Activated CD8-positive, alpha-beta memory T cell treated with anti-CD3 and anti-CD28 coated beads, Interleukin-2, amount 10 ng/mL, durations not matched to agents 7 days and 5 days (primary cell): Measurements from ENCODE around the gene AP1S1. TPM values are rescaled to one million over a fixed set of nuclear protein-coding genes. Genes with fewer than 3 reads are reported as not detected.

Experiments
- ATAC-seq: fragments of 150-1000 bp; cut with Tn5 transposase; one replicate; pipeline ENCODE4 v1.10.0; 2021; ENCODE audit warnings: moderate library complexity
- CTCF ChIA-PET: fragments of 350-600 bp; sonication (Branson Sonifier 250); formaldehyde crosslinking; loops from one replicate; lab custom pipeline; 2021; ENCODE audit warnings: antibody characterized with exemption; lab: Charles Lee
- DNase-seq: peaks from one replicate; pipeline ENCODE4 v3.0.0-alpha.2; 2020
- H3K27ac Mint-ChIP-seq: one replicate; pipeline ENCODE4 v1.8.0; 2021; ENCODE audit warnings: mild to moderate bottlenecking, mixed read lengths
- H3K27me3 Mint-ChIP-seq: one replicate; pipeline ENCODE4 v1.8.0; 2021; ENCODE audit warnings: mixed read lengths
- H3K36me3 Mint-ChIP-seq: one replicate; pipeline ENCODE4 v1.8.0; 2021; ENCODE audit warnings: mild to moderate bottlenecking, mixed read lengths
- H3K4me1 Mint-ChIP-seq: one replicate; pipeline ENCODE4 v1.8.0; 2021; ENCODE audit warnings: mixed read lengths
- H3K4me3 Mint-ChIP-seq: one replicate; pipeline ENCODE4 v1.8.0; 2021; ENCODE audit warnings: mild to moderate bottlenecking, moderate library complexity, mixed read lengths
- H3K9me3 Mint-ChIP-seq: one replicate; pipeline ENCODE4 v1.8.0; 2022; ENCODE audit warnings: low read depth, mixed read lengths
- total RNA-seq, 2 experiments: library from RNA; stranded (reverse); gene quantifications; one replicate each; pipeline ENCODE4 v1.2.3, GENCODE V29; 2021

The AP1S1 gene
- total RNA-seq, 2 experiments from 2014 or later, result 49.9 to 51.7 TPM

DNA sequence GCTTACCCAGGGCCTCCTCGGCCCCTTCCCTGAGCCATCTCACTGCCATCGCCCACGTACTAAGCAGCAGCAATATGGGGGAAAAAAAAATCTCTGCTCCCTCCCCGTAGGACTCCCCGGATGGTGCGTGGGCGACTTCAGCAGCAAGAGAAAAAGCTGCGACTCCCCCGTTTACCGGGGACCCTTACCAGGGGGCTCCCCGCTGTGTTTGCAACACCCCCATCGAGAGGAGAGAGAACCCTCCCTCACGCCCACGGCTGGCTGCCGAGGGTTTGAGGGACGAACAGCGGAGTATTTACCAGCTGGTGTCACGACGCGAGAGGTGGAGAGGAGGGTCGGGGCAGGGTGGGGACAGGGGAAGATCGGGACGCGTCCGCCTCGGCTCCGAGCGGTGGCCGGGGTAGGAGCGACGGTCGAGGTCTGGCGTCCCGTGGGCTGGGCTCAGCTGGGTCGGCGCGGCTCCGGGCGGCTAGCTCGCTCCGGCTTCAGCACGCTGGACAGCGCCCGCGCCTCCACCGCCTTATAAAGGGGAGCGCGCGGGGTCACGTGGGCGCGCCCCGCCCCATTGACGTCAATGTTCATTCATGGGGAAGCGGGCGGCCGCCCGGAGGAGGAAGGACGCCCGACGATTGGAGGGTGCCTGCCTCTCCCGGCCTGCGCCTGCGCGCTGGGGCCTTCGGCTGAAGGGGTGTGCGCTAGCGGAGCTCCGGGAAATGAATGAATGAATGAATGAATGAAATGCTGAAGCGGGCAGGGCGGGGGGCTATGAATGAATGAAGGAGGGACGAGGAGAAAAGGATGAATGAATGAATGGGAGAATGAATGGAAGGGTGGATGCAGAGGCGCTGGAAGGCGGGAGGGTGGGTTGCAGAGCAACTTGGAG, 11.0 kb downstream of the AP1S1 start, which contains the start of gene VGF:
VGF (minus strand) TSS at position 495 of the 883 bp plus-strand sequence. CDS start 726 bp downstream, outside the sequence.
- DNase-seq, result peak; percentile 95
- Mint-ChIP-seq H3K27me3 (peaks cover 62% of the 10 kb centered on the region), H3K36me3 (peaks cover 4% of the 10 kb centered on the region), H3K9me3 (no peaks in the 10 kb centered on the region), H3K4me1 (peaks cover 38% of the 10 kb centered on the region), H3K4me3 (peak within 1 kb of the TSS; percentile 46), H3K27ac (no peak within 1 kb of the TSS)
- peak; percentile 85 for ATAC-seq
- CTCF ChIA-PET, result interaction anchor here (0.8 to 5.2 kb wide), 11 partner anchors 8 to 313 kb away, joined by 3 to 39 read pairs (median 5); partner anchors contain the start of genes AP1S1 and SLC12A9

DNA sequence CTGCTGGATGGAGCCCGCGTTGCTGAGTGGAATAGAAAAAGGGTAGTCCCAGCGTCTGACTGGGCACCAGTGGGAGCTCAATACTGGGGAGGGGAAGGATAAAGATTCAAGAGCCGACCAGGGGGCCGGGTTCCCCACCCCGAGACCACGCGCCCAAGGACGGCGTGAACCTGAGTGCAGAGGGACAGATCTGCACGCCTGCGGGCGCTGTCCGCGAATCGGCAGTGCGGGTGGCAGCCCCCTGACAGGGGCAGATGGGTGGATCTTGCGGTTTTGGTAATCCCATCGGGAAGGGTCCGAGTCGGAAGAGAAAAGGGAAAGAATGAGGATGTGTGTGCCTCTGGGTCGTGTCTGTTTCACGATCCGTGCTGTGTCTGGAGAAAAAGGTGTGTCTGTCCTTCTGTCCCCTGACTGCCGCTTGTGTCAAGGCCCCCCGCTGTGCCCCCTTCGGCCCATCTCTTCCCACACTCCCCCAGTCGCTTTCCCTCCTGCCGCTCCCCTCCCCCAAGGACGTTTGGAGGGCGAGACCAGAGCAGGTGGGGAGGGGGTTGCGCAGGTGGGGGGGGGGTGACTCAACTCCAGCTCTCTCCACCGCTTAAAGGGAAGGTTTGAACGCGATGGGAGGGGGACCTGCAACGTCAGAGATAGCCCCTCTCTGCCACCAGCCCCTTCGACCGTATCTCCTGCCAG, 11.8 kb downstream of the AP1S1 start:
- Mint-ChIP-seq H3K4me1 (peaks cover 45% of the 10 kb centered on the region), H3K9me3 (no peaks in the 10 kb centered on the region), H3K27ac (no peak overlapping the region), H3K36me3 (peaks cover 2% of the 10 kb centered on the region), H3K4me3 (peak overlapping the region; percentile 46), H3K27me3 (peaks cover 70% of the 10 kb centered on the region)
- DNase-seq (no peak), ATAC-seq (no peak)
- CTCF ChIA-PET, result interaction anchor here (0.8 to 5.2 kb wide), 10 partner anchors 7 to 313 kb away, joined by 3 to 39 read pairs (median 6); partner anchors contain the start of gene SLC12A9

DNA sequence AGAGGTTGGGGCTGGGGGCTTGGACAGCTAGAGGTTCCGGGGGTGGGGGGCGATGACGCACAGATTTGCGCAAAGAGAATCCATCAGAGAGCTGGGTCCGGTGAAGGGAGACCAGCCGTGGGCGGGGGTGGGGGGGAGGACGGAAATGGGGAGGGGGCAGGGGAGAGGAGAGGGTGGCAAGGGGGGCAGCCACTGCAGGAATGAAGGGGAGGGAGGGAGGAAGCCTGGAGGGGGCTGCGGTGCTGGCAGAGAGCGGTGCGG, 12.3 kb downstream of the AP1S1 start:
- CTCF ChIA-PET, result interaction anchor here (1.5 kb wide), 1 partner anchor 29 kb away, joined by 6 read pairs; no protein-coding TSS in a partner anchor
- no peaks in the 10 kb centered on the region for H3K36me3 Mint-ChIP-seq
- no peaks in the 10 kb centered on the region for H3K9me3 Mint-ChIP-seq
- H3K4me1 Mint-ChIP-seq, result peaks cover 47% of the 10 kb centered on the region
- no peak overlapping the region for H3K4me3 Mint-ChIP-seq
- no peak for DNase-seq
- no peak overlapping the region for H3K27ac Mint-ChIP-seq
- peaks cover 75% of the 10 kb centered on the region for H3K27me3 Mint-ChIP-seq
- ATAC-seq, result no peak

DNA sequence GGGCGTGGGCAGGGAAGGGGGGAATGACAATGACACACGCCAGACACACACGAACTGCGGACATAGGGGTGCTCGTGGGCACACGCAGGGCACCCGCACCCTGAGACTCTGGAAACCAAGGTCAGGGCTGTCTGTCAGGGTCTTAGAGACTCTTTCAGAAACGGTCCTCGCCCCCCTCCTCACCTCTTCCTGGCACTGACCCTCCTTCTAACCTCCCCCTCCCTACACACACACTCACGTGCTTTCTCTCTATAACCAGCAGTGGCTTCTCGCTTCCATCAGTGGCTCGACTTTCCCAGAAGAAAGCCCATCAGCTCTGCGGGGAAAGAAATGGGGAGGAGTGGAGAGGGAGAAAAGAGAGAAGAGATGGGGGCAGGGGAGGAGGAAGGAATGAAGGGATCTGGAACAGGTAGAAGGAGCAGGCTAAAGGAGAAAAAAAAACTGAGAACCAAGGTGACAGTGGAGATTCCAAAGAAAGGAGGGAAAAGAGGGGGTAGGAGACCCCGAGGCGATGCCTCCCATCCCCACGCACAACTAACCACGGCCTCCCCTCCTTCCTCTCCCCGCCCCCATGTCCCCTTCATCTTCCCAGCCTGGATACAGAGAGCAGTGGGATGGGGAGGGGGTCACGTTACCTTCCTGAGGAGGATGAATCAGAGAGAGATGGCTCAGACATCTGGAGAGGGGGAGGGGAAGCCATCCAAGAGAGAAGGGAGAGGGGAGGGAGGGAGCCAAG, 12.8 kb downstream of the AP1S1 start:
- no peaks in the 10 kb centered on the region for H3K9me3 Mint-ChIP-seq
- H3K4me1 Mint-ChIP-seq, result peaks cover 52% of the 10 kb centered on the region
- H3K27me3 Mint-ChIP-seq, result peaks cover 80% of the 10 kb centered on the region
- no peak for DNase-seq
- H3K36me3 Mint-ChIP-seq, result no peaks in the 10 kb centered on the region
- no peak overlapping the region for H3K4me3 Mint-ChIP-seq
- no peak for ATAC-seq
- H3K27ac Mint-ChIP-seq, result no peak overlapping the region
- CTCF ChIA-PET, result no interaction called here

DNA sequence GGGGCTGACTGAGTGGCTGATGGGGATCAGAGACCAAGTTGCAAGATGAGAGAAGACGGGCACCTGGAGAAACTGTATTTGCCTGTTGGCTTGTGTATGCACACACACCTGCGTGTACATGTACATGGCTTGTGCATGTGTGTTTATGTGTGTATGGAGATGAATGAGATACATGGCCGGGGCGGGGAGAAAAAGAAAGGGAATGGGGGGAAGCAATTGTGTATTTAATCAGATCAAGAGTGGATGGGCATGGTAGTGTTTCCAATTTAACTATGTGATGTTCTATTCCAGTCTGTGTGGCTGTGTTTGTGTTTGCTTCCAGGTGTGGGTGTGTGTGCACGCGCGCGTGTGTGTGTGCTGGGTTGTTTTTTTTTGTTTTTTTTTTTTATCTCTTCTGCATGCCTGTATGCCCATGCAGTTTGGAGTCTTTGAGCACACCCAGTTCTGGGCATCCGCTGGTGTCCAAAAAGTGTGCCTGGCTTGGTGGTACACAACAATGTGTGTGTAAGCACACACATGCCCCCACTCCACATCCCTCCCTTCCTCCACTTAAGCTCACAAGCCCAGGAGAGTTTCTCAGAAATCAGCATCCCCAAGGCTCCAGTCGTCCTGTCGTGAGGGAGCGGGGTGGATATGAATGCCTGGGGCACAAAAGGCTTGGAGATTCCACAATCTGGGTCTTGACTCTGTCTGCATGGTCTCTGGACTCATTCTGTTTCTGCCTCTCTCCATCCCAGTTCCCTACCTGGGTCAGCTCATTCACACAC, 13.6 kb downstream of the AP1S1 start:
- Mint-ChIP-seq H3K4me1 (peaks cover 51% of the 10 kb centered on the region), H3K27ac (no peak overlapping the region), H3K36me3 (no peaks in the 10 kb centered on the region), H3K4me3 (no peak overlapping the region), H3K27me3 (peaks cover 83% of the 10 kb centered on the region), H3K9me3 (no peaks in the 10 kb centered on the region)
- CTCF ChIA-PET, result interaction anchor here (1.5 to 1.6 kb wide), 2 partner anchors 23 to 25 kb away, joined by 6 to 20 read pairs; no protein-coding TSS in a partner anchor
- ATAC-seq (no peak), DNase-seq (no peak)

DNA sequence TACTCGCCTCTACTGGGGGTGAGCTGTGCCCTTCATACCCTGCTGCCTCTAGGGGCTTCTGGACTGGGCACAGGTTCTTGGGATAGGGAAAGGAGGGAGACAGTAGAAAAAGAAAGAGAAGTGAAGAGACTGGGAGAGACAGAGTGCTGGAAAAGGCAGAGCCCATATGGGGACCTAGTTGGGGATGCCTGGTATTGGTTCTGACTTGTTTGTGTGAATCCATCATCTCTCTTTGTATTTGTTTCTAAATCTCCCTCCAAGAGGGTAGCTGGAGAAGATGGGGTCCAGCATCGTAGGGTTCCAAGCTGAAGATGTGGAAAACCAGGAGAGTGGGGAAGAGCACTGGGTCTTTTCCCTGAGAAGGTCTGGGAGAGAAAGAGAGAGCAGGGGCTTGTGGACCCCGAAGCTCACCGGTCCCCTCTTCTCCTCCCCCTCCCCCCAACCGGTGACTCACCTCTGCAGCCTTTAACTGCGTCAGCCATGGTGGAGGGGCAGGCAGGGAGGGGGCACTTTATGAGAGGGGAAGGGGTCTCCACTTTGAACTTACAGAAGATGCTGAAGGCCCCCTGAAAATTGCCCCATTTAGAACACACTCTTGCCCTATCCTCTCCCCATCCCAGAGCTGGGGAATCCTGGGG, 14.3 kb downstream of the AP1S1 start:
- H3K4me1 Mint-ChIP-seq, result peaks cover 51% of the 10 kb centered on the region
- H3K27ac Mint-ChIP-seq, result no peak overlapping the region
- peaks cover 87% of the 10 kb centered on the region for H3K27me3 Mint-ChIP-seq
- H3K9me3 Mint-ChIP-seq, result no peaks in the 10 kb centered on the region
- H3K36me3 Mint-ChIP-seq, result no peaks in the 10 kb centered on the region
- CTCF ChIA-PET, result interaction anchor here (1.5 to 1.6 kb wide), 2 partner anchors 24 kb away, joined by 6 to 20 read pairs; no protein-coding TSS in a partner anchor
- no peak for DNase-seq
- no peak for ATAC-seq
- no peak overlapping the region for H3K4me3 Mint-ChIP-seq

DNA sequence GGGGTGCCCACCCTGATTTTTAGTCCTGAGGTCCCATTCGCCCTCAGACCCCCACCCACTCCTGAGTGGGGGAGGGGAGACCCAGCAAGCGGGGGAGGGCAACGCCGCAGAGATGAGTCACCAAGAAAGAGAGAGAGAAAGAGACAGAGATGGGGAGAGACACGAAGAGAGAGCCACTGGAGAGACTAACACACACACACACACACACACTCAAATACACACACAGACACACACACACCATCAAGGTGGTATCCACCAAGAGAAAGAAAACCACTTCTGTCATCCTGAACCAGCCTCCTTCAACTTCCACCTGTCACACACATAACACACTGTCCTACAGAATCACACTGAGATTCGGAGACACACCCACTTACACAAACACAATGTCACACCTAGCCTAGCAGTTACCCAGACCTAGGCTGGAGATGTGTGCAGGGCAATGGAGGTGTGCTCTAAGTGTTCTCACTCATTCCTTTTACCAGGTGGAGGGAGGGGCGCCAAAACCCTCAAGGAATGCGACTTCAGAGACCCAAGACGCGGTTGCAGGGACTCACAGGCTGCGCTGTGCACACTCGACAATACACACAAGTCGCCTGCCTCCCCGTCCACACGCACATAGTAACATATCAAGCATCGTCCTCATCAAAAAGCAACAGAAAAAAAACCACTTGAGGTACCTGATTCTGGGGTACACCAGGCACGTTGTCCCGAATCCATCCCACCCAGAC, 15.0 kb downstream of the AP1S1 start:
- ATAC-seq (no peak), DNase-seq (no peak)
- H3K9me3 Mint-ChIP-seq, result no peaks in the 10 kb centered on the region
- H3K27ac Mint-ChIP-seq, result no peak overlapping the region
- H3K36me3 Mint-ChIP-seq, result no peaks in the 10 kb centered on the region
- peaks cover 55% of the 10 kb centered on the region for H3K4me1 Mint-ChIP-seq
- peak overlapping the region; percentile 12 for H3K4me3 Mint-ChIP-seq
- CTCF ChIA-PET, result interaction anchor here (1.5 to 3.0 kb wide), 4 partner anchors 22 to 25 kb away, joined by 6 to 20 read pairs (median 16); no protein-coding TSS in a partner anchor
- peaks cover 92% of the 10 kb centered on the region for H3K27me3 Mint-ChIP-seq

DNA sequence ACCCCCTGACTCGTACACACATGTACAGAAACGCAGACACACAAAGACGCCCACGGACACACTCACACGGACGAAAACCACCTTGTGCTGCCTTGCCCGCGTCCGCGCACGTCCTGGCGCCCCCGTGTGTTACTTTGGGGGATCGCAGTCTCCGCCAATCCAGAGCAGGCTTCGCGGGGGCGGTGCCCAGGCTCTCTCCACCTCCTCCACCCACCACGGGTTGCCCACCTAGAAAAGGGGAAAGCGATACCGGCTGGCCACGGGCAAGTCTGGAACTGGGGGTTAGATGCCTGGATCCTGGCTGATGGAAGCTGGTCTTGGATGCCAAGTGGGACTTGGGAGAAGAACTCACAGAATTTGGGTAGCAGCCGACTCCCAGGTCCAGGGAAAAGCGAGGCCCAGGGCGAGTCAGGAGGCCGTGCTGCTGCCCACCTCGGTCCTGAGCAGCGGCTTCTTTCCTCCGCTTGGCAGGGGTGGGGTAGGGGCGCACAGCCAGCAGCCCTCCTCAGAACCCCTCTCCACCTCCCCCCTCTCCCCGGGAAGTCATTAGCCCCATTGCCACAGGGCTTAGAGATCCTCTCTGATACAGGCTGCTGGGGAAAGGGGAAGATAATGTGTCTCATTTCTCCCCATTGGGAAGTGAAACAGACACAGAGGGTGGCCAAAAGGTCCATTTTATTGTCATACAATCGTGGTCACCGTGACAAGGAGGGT, 15.7 kb downstream of the AP1S1 start:
- no peak overlapping the region for H3K27ac Mint-ChIP-seq
- peak overlapping the region; percentile 12 for H3K4me3 Mint-ChIP-seq
- ATAC-seq (peak; percentile 54), DNase-seq (peak; percentile 86)
- H3K9me3 Mint-ChIP-seq, result no peaks in the 10 kb centered on the region
- no peaks in the 10 kb centered on the region for H3K36me3 Mint-ChIP-seq
- peaks cover 92% of the 10 kb centered on the region for H3K27me3 Mint-ChIP-seq
- CTCF ChIA-PET, result interaction anchor here (1.0 to 3.0 kb wide), 10 partner anchors 14 to 74 kb away, joined by 3 to 28 read pairs (median 4); partner anchors contain the start of genes PLOD3 and ZNHIT1
- H3K4me1 Mint-ChIP-seq, result peaks cover 58% of the 10 kb centered on the region

DNA sequence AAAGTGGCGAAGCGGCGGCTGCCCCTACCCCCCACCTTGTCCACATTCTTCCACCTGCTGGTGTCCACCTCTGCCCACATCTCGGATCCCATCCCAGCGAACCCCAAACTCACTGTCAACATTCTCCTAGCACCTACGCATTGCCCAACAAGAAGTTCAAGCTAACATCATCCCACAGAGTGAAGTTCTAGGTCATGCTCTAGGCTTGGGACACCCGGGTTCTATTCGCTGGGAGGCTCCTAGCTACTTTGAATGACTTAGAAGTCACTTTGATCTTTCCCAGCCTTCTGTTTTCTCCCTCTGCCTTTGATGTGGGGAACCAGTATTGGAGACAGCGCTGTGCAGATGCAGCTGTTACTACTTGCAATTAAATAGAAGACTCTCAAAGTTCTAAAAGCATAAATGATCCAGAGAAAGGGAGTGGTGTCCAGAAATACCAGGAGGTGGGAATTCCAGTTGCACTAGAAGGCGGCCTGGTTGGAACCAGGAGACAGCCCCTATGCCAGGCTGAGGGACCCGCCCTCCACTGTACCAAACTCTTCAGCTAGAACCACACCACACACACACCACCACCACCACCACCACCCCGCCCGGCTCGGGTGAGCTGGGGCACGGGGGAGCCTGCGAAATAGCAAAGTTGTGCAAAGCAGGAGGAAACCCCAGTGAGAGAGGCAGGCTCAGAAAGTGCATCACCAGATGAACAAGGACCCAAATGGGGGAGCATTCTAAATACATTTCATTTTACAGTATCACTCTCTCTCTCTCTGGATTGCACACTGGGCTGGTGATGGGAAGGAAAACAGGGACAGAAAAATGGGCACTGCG, 16.6 kb downstream of the AP1S1 start:
- no peak overlapping the region for H3K27ac Mint-ChIP-seq
- ATAC-seq, result no peak
- no peaks in the 10 kb centered on the region for H3K9me3 Mint-ChIP-seq
- no peak overlapping the region for H3K4me3 Mint-ChIP-seq
- peaks cover 92% of the 10 kb centered on the region for H3K27me3 Mint-ChIP-seq
- CTCF ChIA-PET, result interaction anchor here (1.0 to 3.0 kb wide), 12 partner anchors 13 to 112 kb away, joined by 3 to 28 read pairs (median 4); partner anchors contain the start of genes PLOD3 and ZNHIT1
- peaks cover 51% of the 10 kb centered on the region for H3K4me1 Mint-ChIP-seq
- H3K36me3 Mint-ChIP-seq, result no peaks in the 10 kb centered on the region
- no peak for DNase-seq

DNA sequence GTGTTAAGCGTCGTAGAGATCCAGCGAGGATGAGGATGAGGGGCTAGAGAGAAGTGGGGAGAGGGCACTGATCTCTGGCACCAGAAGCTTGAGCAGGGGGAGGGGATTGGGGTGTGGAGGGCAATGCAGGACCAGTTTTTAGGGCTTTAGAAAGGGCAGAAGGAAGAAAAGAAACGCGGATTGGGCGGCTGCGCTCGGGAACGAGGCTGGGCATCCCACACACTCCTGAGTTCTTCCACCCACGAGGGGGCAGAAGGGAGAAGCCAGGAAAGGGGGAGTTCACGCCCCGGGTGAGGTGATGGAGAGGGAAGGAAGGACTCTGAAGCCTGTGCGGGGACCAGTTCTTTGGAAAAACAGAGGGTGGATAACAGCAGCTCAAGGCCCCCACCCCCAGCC, 17.2 kb downstream of the AP1S1 start:
- Mint-ChIP-seq H3K27me3 (peaks cover 92% of the 10 kb centered on the region), H3K9me3 (no peaks in the 10 kb centered on the region), H3K27ac (no peak overlapping the region), H3K4me3 (no peak overlapping the region), H3K36me3 (no peaks in the 10 kb centered on the region), H3K4me1 (peaks cover 46% of the 10 kb centered on the region)
- DNase-seq, result no peak
- CTCF ChIA-PET, result interaction anchor here (0.9 to 3.0 kb wide), 12 partner anchors 11 to 111 kb away, joined by 3 to 28 read pairs (median 4); partner anchors contain the start of genes PLOD3 and ZNHIT1
- ATAC-seq, result no peak
